Activated CD8-positive, alpha-beta memory T cell treated with anti-CD3 and anti-CD28 coated beads for 1 hour (primary cell): ENCODE results near the gene MANEA.
"Not testable (repeated sequence)": the region's sequence is repeated elsewhere in the genome, so short reads cannot be mapped to it uniquely, and the experiment has no call there.

Experiments
- DNase-seq, 2 donors: peaks; one replicate each; pipeline ENCODE4 v3.0.0-alpha.2; 2020; ENCODE audit warnings: low read depth in 1 of 2; ENCODE audit errors: extremely low read depth in 1 of 2

MANEA gene, protein sequence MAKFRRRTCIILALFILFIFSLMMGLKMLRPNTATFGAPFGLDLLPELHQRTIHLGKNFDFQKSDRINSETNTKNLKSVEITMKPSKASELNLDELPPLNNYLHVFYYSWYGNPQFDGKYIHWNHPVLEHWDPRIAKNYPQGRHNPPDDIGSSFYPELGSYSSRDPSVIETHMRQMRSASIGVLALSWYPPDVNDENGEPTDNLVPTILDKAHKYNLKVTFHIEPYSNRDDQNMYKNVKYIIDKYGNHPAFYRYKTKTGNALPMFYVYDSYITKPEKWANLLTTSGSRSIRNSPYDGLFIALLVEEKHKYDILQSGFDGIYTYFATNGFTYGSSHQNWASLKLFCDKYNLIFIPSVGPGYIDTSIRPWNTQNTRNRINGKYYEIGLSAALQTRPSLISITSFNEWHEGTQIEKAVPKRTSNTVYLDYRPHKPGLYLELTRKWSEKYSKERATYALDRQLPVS

DNA sequence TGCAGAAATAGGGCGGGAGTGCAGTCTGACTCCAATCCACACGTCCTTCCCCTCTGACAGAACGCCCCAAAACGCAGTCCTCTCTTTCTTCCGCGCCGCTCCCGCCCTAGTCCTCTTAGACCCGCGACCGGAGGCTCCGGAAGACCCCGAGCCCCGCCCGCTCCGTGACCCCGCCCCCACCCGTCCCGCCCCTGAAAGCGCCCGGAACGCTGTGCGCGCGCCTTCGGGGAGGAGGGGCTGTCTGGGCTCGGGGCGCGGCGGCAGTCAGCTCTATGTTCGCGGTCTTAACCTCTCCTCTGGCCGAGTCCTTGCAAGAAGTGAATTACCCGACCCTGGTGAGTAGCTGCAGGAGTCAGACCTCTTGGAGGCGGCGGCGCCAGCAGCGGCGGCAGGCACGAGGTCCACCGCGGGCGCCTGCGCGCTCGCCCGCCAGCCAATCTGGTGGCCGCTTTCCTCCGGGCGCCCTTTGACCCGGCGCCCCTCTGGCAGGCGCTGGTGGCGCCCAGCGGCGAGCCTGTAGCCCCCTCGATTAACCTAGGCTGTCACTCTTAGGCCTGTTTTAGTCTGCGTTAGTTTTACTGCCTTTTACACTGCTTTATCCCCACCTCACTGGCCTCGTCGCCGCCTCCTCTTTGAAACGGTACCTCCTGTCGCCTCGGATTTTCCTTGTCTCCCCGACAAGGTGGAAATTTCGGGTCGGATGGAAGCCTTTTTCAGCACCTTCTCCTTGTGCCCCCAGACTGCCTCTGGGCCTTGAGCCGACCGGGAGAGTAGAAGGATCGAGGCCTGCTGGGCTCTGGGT, at the start of gene MANEA:
MANEA (plus strand) TSS at position 232 of the 802 bp plus-strand sequence. CDS start 8,905 bp downstream, outside the sequence.
- peak; percentile 33 to 72 for DNase-seq

DNA sequence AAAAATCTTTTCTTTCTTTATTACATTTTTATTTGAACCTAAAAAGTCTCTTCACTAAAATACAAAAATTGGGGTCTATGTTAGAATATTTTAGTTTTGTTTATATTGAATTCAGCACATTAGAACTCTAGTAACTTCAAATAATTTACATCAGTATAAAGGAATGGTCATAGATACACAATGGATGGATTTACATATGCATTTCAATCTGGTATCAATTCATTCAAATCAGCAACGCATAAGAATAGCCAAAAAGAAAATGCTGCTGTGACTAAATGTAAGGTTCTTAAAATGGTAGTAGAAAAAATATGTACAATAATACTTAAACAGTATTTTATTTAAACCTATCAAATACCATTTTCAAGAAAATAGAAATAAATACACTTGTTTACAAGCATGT, 47.6 kb upstream of the MANEA start:
- DNase-seq = no peak

DNA sequence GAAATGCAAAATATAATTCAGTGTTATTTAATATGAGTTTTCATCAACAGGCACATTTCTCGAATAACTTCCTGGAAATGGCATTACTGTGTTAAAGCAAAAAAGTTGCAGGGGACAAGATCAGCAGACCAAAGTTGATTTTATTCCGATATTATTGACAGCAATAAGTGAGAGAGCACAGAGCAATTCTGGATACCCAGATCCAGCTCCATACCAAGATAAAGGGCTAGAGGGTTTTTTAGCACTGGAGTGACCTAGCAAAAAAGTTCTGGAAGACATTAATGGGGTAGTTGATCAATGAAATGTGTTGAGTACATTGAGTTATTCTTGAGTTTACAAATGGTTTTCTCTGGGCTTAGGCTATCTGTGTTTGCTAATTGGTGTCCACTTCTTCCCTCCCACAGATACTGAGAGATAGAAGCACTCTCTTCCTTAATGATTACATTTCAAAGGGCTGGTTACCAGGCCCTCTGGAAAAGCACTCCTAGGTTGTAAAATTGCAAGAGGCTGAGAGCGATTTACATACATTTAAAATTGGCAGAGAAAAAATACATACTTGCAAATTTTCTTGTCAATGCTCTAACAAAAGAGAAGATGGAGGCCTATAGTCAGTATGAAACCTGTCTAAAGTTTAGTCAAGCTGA, 47.0 kb upstream of the MANEA start:
- no peak for DNase-seq

DNA sequence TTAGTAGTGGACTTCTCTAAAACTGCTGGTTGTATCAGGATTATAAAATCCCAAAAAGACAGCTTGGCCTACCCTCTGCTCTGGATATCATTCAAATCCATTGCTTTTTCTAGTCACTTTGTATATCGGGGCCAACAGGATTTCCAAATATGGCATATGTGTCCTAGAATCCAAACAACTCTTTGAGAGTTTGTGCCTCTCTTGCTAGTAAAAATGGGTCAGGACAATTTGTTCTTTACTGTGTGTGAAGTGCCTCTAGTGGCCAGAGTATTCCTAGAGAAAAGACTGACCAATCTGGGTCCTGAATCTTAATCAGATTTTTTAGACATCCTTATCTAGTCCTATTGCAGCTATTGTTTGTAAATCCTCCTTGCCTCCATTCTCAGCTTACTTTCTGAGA, 33.5 kb upstream of the MANEA start:
- DNase-seq = no peak

DNA sequence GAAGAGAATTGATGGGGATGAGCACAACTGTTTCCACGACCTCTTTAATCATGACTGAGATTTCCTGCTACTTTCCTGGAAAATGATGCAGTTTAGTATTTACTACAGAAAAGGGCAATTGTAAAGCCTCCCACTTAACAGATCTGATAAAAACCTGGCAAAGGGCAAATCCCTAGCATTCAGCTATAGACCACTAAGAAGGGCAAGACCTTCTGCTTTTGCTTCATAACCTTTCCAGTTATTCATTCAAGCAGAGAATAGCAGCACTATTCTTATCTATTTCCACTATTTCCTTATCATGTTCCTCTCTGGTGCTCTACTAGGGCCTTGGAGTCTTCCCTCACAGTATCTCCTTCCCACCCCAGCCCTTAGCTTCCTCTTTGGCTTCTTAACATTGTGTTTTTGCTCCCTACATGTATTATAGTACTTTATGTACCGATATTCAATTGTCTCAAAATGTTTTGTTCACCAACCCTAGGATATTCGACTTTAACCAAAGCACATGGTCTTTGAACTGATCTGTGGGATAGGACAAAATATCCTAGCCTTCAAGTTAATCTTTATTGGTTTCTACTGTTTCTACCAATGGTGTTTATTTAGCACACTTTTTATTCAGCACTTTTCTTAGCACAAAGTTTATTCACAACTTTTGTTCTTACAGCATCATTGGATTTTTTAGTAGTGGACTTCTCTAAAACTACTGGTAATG, 32.7 kb upstream of the MANEA start:
- no peak for DNase-seq

DNA sequence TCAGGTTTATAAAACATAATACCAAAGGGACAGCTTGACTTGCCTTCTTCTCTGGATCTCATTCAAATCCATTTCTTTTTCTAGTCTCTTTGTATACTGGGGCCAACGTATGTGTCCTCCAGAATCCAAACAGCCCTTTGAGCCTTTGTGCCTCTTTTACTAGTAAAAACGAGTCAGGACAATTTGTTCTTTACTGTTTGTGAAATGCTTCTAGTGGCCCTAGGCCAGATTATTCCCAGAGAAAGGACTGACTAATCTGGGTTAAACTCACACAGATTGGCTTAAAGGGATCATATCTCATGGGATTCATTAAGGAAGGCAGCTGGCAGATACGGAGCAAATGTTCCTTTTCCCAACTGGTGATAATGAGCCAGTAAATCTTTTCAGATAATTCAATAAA, 32.1 kb upstream of the MANEA start:
- DNase-seq = no peak

DNA sequence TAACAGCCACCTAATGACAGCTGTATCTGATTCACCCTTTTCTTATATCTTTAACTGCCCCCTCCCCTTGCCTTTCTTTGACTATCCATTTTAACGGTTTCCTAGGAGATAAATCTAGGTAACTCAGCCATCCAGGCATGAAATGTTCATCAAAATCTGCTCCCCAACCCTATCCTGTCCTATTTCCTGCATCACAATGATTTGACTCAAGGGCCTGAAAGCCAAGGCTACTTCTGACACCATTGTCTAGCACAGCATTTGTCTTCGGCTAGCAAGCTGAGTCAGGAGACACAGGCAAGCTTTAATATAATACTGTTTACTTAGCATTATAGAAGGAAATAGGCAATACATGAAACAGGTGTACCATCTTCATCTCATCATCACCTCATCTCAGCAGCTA, 31.6 kb upstream of the MANEA start:
- DNase-seq = no peak

DNA sequence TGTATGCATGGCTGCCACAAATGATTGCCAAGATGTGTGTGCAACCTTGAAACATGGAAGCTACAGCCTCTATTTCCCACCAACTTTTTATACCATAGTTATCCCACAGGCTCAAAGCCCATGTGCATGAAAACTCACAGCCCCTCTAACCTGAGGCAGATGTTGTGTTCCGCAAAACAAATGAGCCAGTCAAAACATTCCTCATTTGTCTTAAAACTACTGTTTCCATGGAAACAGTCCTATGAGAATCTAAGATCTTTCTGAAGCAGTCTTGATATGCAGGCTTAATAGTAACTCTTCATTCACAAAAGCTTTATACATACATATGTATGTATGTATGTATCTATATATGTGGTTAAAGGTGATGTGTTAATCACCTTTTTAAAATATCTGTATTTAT, 31.2 kb upstream of the MANEA start:
- DNase-seq = no peak

DNA sequence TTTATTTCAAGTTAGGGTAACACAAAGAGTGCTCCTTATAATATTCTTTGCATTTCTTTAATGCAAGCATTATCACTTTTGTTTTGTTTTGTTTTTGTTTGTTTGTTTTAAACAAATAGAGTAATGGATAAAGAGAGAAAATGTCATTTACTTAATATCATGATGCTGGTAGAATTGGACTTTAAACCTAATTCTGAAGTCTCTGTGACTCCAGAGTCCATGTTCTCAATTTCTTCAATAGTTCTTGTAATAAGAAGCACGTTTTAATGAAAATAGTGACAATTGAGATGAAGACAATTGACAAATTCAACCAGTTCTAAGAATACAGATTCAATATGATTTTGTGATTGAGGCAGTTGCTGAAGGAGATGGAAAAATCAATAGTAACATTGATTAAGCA, 30.3 kb upstream of the MANEA start:
- DNase-seq = no peak

DNA sequence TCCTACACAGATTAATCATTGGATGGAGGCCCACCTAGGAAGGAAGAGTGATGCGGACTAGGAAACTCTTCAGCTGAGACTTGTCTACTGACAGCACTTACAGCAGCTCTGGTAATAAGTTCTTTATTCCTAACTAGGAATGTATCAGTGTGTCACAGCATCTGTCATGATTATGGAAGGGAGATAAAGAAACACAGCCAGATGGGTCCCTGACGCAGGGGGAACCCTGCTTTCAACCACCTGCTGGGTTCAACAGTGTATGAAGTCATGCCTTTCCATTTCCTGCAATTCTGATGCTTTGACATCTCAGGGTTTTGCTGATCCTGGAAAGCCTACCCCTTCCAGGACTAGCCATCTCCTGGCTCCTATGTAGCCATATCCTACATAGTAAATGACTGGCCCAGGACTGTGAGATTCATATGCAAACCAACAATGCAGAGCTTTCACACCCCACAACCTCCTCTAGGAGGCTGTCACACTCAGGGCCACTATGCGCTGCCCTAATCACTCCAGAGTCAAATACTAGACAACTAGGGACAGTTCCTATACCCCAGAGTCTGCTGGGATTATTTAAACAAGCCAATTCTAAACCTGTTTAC, 29.0 kb upstream of the MANEA start:
- DNase-seq = no peak

DNA sequence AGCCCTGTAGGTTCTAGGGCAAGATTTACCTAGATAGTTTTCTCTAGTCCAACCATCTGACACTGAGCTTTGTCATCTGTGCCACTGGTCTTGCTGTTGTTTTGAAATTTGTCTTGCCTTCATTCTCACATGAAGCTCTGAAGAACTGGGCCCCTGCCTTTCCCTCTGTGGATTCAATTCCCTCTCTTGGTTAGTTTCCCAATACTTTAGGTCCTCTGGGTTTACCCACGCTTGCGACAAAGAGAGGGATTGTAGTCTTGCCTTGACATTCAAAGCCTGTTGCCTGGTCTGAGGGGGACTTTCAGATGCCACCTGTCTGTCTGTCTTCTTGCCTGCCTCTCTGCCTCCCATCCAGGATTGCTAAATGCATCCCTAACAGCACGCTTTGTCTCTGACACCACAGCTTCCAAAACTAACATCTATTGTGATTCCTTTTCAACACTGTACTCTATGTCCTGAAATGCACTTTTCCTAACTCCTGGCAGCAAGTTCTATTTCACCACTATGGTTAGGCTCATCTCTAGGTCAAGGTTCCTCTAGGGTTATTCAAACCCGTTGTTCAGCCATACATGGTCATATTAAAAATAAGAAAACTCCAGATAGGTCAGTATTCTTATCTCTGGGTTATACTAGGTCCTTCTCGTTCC, 25.5 kb upstream of the MANEA start:
- no peak for DNase-seq

DNA sequence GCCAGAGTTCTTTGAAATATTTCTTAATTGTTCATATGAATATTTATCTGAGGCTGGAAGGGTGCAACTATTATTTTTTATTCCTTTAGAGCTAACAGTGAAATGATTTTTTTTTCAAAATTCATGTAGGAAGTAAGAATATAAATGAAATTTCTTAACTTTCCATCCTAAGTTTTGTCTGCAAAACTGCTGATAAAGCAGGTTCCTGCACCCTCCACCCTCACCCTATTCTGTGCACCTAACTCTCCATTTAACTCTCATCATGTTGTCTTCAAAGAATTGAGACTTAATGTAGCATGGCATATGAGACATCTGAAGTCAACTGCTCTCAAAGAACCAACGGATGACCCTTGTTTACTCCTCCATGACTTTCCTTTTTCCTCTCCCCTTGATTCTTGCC, 23.5 kb upstream of the MANEA start:
- no peak for DNase-seq

DNA sequence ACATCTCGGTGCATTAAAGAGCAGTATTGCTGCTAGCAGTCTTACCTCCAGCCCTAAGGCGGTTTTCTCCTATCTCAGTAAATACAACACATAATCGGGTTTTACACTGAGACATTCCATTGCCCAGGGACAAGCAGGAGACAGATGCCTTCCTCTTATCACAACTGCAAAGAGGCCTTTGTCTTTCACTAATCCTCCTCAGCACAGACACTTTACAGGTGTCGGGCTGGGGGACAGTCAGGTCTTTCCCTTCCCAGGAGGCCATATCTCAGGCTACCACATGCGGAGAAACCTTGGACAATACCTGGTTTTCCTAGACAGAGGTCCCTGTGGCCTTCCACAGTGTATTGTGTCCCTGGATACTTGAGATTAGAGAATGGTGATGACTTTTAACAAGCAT, 16.4 kb upstream of the MANEA start:
- DNase-seq = not testable (repeated sequence)

DNA sequence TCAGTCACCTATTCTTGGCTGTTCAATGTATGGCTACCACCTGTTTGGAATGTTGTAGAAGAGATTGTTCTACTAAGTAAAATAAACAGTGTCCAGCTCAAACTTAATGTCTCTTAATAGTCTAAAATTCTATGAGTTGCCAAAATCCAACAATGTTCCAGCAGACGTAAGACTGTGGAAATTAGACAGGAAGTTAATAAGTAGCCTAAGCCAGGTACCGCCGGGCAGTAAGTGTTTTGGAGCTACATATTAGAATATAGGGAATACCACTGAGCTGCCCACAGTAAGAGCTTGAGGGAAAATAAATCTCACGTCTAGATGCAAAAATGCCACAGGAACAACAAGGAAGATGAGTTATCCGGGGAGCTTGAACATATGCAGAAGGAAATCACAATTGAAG, 7.8 kb upstream of the MANEA start:
- no peak for DNase-seq

DNA sequence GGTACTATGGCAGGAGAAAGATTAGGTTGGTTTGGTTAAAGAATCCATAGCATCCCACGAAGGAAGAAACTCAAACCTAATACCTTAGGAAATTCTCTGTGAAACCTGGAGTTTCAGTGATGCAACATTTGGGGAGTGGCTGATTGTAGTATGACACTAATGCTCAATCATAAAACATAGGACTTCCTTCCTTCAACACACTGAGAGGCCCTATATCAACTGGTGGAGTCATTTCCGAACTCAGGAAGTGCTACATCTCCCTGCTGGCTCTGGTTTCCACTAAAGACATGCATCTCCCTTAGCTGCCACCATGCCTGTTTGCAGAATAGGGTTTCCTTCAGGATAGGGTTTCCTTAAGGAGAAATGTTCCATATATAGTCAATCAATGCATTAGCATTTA, 5.2 kb upstream of the MANEA start:
- DNase-seq = no peak

DNA sequence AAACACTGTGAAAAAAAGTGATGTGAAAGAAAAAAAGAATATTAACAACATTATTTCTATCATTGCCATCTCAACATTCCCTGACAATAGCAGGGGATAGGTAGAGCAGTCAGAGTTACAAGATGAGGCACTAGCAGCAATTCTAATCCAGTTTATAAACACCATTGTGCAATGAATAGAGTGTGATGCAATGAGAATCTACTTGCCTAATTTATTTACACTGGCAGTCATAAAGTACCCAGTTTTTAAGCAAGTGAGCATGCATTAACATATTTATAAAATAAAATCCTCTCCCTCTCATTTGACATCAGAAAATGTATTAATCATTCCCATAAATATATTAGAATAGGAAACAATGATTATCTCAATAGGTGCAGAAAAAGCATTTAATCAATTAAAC, 2.5 kb upstream of the MANEA start:
- DNase-seq = no peak

DNA sequence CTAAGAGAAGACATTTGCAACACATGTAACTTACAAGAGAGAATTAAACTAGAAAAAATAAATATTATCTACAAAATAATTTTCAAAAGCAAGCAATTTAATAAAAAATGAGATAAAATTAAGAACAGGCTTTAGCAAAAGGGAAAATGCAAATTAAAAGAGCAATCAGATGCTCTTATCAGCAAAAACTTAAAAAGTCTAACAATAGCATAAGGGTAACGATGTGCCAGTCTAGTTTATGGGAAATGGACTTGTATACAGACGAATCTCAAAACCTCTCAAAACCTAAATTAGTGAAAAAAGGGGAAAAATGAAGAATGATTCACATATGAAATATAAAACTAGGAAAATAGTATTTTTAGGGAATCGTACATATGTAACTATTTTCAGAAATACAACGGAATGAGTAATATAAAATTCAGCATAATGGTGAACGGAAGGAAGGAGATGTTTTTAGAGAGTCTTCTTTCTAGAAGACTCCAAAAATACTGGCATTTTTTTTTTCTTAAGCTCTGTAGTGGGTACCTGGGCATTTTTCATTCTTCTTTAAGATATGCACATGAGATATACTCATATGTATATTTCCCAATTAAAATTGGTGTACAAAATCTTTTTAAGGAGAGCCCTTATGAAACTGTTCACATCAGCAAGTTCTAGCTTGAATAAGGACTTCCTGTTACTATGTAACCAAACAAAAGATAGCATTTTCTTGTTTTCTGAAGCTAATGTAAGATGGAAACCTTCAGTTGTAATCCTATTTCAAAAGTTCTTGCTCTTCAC, 927 bp upstream of the MANEA start:
- DNase-seq = no peak

DNA sequence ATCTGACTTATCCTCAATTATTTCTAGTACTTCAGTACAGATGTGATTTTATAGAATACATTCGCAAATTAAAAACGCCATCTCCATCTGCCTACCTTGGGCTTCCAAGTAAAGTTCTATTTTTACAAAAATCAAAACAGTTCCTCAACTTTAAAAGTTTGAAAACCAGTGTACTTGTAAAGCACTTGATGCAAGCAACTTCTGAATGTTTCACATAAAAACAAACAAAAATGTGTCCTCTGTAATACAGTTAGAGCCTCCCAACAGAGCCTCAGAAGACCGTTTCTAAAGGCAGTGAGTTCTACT, 384 bp upstream of the MANEA start:
- no peak for DNase-seq

DNA sequence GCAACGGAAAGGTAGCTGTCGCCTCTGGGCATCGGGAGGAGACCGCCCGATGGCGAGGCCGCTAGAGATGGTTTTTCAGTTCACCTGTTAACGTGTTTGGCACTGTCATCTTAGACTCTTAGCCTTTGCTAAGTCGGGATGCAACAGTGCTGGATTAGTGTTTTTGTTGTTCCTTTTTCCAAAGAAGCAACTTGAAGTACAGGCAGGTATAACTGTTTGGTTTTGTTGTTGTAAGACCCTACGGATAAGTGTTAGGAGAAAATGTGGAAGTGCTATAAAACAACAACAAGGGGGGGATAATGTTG, 723 bp downstream of the MANEA start:
- no peak for DNase-seq

DNA sequence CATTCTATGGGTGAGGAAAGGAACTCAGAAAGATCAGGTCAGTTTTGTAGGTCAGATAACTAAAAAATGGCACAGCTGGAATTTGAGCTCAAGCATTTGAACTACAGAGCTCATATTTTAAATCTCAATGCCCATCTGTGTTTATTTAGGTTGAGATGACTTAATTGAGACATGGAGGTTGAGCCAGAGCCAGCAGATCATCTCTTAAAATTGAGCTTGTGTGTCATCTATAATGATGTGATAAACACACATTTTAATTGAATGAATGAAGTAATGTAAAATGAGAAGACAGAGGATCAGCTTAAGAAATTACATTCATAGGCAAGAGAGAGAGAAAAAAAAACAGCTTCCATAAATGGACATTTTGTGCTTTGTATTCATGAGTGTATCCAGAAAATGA, 3.7 kb downstream of the MANEA start:
- no peak for DNase-seq
